Common myeloid progenitor, CD34-positive (primary cell): ENCODE measurements around the gene PCDHB13.
"Not testable (repeated sequence)": the region's sequence is repeated elsewhere in the genome, so short reads cannot be mapped to it uniquely, and the experiment has no call there.

Experiments
- CTCF ChIA-PET: fragments of 350-600 bp; sonication (Branson Sonifier 250); formaldehyde crosslinking; loops from one replicate; lab custom pipeline; 2021; ENCODE audit warnings: antibody characterized with exemption; lab: Charles Lee
- POLR2A ChIA-PET: fragments of 350-600 bp; sonication (Branson Sonifier 250); formaldehyde crosslinking; loops from one replicate; lab custom pipeline; 2021; ENCODE audit warnings: antibody characterized with exemption; lab: Charles Lee
- DNase-seq, 3 donors: peaks; one replicate each; pipeline versions ENCODE4 v3.0.0 to v3.0.0-alpha.2; 2013
- H3K27ac ChIP-seq, 2 experiments: 1 replicate in 1 of 2; 2 replicates in 1 of 2; pipeline ENCODE4 v1.7.0; 2013; ENCODE audit warnings: inconsistent platforms in 2 of 2, low read length in 2 of 2, mild to moderate bottlenecking in 2 of 2, low read depth in 1 of 2, moderate library complexity in 1 of 2; ENCODE audit not compliant: severe bottlenecking in 2 of 2, insufficient read depth in 1 of 2, poor library complexity in 1 of 2
- H3K27me3 ChIP-seq, 5 experiments: replicated peaks in 2 of 5; 1 replicate in 3 of 5; 2 replicates in 2 of 5; pipeline versions ENCODE4 v1.6.1 to v1.7.0; 2013; ENCODE audit warnings: low read length in 4 of 5, mild to moderate bottlenecking in 2 of 5, moderate library complexity in 2 of 5, inconsistent platforms in 1 of 5; ENCODE audit not compliant: insufficient read depth in 5 of 5, control insufficient read depth in 4 of 5
- H3K36me3 ChIP-seq, 4 experiments: 1 replicate in 2 of 4; 2 replicates in 2 of 4; pipeline versions ENCODE4 v1.6.1 to v1.7.0; 2013; ENCODE audit warnings: low read length in 3 of 4, control low read depth in 1 of 4, mild to moderate bottlenecking in 1 of 4; ENCODE audit not compliant: control insufficient read depth in 4 of 4, insufficient read depth in 4 of 4
- H3K4me1 ChIP-seq, 4 experiments: 1 replicate in 3 of 4; 2 replicates in 1 of 4; pipeline versions ENCODE4 v1.6.1 to v1.7.1; 2013; ENCODE audit warnings: low read length in 3 of 4, mild to moderate bottlenecking in 3 of 4, control low read depth in 1 of 4, inconsistent platforms in 1 of 4, moderate library complexity in 1 of 4; ENCODE audit not compliant: control insufficient read depth in 4 of 4, insufficient read depth in 4 of 4; ENCODE audit errors: control extremely low read depth in 1 of 4
- H3K4me3 ChIP-seq, 7 experiments: 1 replicate in 4 of 7; 2 replicates in 3 of 7; pipeline versions ENCODE4 v1.5.1 to v1.7.0; 2013; ENCODE audit warnings: mild to moderate bottlenecking in 7 of 7, low read length in 6 of 7, moderate library complexity in 6 of 7, inconsistent platforms in 2 of 7, low read depth in 2 of 7, control low read depth in 1 of 7; ENCODE audit not compliant: insufficient read depth in 4 of 7, control insufficient read depth in 1 of 7; ENCODE audit errors: extremely low read depth in 1 of 7
- H3K9me3 ChIP-seq, 5 experiments: 1 replicate in 4 of 5; 2 replicates in 1 of 5; pipeline versions ENCODE4 v1.6.1 to v1.7.1; 2013; ENCODE audit warnings: low read length in 4 of 5, mild to moderate bottlenecking in 2 of 5, inconsistent platforms in 1 of 5, low read depth in 1 of 5, moderate library complexity in 1 of 5; ENCODE audit not compliant: control insufficient read depth in 4 of 5, insufficient read depth in 2 of 5; ENCODE audit errors: control extremely low read depth in 1 of 5
- WGBS: methylation state at CpG from one replicate; pipeline ENCODE4 v1.1.5; 2013; ENCODE audit not compliant: insufficient coverage; 5-methylcytosine and 5-hydroxymethylcytosine counted together

PCDHB13 gene

DNA sequence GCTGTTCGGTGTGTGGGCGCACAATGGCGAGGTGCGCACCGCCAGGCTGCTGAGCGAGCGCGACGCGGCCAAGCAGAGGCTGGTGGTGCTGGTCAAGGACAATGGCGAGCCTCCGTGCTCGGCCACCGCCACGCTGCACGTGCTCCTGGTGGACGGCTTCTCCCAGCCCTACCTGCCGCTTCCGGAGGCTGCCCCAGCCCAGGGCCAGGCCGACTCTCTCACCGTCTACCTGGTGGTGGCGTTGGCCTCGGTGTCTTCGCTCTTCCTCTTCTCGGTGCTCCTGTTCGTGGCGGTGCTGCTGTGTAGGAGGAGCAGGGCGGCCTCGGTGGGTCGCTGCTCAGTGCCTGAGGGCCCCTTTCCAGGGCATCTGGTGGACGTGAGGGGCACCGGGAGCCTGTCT lies 33.8 kb upstream of the PCDHB13 start:
- H3K36me3 ChIP-seq, CTCF ChIA-PET, H3K27ac ChIP-seq, DNase-seq, H3K4me3 ChIP-seq, POLR2A ChIA-PET, H3K4me1 ChIP-seq: not testable (repeated sequence)
- WGBS, result 27% methylated on average over 22 of the region's 32 CpGs
- Histone ChIP-seq H3K27me3 (peaks cover 5 to 51% (median 24%) of the 10 kb centered on the region in 5 experiments), H3K9me3 (peaks cover 7 to 44% (median 29%) of the 10 kb centered on the region in 5 experiments)

DNA sequence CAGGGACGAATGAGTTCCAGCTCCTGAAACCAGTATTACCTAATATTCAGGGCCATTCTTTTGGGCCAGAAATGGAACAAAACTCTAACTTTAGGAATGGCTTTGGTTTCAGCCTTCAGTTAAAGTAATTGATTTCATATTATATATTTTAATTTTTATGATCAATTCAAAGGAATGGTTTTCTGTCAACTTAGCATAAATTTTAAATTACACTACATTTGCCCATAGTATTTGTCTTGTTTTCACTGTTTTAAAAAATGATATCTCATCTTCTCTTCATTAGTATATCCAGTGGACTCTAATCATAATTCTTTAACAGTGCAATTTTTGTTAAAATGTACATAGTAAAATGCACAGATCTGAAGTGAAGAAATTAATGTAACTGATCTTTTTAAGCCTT lies 33.4 kb upstream of the PCDHB13 start:
- no peak for DNase-seq
- H3K4me3 ChIP-seq, result no peak overlapping the region
- H3K9me3 ChIP-seq, result peaks cover 7 to 40% (median 26%) of the 10 kb centered on the region in 5 experiments
- WGBS, result no CpG with 5 or more reads among the region's 1 CpG
- ChIA-PET POLR2A (no interaction called here), CTCF (no interaction called here)
- no peaks in the 10 kb centered on the region for H3K4me1 ChIP-seq
- H3K27me3 ChIP-seq, result peaks cover 4 to 49% (median 21%) of the 10 kb centered on the region in 5 experiments
- no peak overlapping the region for H3K27ac ChIP-seq
- H3K36me3 ChIP-seq, result no peaks in the 10 kb centered on the region

DNA sequence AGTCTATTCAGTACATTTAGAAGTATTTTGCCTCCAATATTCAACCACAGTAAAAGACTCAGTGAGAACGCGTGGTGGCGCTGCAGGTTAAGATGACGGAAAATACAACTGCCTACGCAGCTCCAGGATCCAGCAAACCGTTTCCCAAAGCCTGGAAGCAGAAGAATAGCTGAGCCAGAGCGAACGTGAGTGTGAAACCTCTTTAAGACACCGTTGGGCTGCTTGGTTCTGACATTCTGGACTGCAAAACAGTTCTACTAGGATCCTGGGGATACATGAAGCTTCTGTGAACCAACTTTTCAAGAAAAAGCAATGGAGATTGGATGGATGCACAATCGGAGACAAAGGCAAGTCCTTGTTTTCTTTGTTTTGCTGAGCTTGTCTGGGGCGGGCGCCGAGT lies 31.5 kb upstream of the PCDHB13 start, which contains the start of gene PCDHB16:
Gene PCDHB16, plus strand, starts transcription at position 140 of the 400 bp plus-strand sequence. Its CDS starts 173 bp downstream, at position 313.
- DNase-seq, result no peak
- ChIA-PET POLR2A (no interaction called here), CTCF (no interaction called here)
- no peak within 1 kb of the TSS for H3K27ac ChIP-seq
- H3K9me3 ChIP-seq, result peaks cover 4 to 37% (median 30%) of the 10 kb centered on the region in 5 experiments
- WGBS, result 15% methylated on average over 11 of the region's 13 CpGs
- peaks cover 2 to 51% (median 19%) of the 10 kb centered on the region in 5 experiments for H3K27me3 ChIP-seq
- H3K4me3 ChIP-seq, result no peak within 1 kb of the TSS
- H3K36me3 ChIP-seq, result no peaks in the 10 kb centered on the region
- H3K4me1 ChIP-seq, result no peaks in the 10 kb centered on the region

DNA sequence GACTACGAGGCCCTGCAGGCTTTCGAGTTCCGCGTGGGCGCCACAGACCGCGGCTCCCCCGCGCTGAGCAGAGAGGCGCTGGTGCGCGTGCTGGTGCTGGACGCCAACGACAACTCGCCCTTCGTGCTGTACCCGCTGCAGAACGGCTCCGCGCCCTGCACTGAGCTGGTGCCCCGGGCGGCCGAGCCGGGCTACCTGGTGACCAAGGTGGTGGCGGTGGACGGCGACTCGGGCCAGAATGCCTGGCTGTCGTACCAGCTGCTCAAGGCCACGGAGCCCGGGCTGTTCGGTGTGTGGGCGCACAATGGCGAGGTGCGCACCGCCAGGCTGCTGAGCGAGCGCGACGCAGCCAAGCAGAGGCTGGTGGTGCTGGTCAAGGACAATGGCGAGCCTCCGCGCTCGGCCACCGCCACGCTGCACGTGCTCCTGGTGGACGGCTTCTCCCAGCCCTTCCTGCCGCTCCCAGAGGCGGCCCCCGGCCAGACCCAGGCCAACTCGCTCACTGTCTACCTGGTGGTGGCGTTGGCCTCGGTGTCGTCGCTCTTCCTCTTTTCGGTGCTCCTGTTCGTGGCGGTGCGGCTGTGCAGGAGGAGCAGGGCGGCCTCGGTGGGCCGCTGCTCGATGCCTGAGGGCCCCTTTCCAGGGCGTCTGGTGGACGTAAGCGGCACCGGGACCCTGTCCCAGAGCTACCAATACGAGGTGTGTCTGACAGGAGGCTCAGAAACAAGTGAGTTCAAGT lies 29.4 kb upstream of the PCDHB13 start:
- H3K27ac ChIP-seq, H3K4me3 ChIP-seq, CTCF ChIA-PET, H3K36me3 ChIP-seq, POLR2A ChIA-PET, DNase-seq, H3K4me1 ChIP-seq: not testable (repeated sequence)
- Histone ChIP-seq H3K27me3 (peaks cover 2 to 54% (median 17%) of the 10 kb centered on the region in 5 experiments), H3K9me3 (peaks cover 4 to 33% (median 26%) of the 10 kb centered on the region in 5 experiments)
- 30% methylated on average over 8 of the region's 69 CpGs for WGBS

DNA sequence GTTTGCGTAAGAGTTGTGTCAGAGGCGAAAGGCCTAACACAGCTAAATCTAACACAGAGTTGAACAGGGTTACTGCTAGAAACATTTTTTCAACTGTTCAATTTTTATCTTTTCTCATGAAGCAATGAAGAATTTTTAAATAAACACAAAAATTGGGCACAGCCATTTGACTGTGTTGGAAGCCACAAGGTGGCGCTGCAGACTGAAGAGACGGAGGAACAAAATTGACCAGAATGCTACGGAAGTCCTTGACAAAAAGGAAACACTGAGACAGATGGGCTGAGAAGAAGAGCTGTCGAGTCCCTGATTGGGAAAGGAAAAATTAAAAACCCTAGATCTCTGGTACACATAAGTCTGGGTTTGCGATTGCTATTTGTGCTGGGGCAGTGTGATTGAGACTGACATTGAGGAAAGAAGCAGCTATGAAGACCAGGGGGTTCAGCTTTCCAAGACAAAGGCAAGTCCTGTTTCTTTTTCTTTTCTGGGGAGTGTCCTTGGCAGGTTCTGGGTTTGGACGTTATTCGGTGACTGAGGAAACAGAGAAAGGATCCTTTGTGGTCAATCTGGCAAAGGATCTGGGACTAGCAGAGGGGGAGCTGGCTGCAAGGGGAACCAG lies 26.7 kb upstream of the PCDHB13 start, which contains the start of gene PCDHB9:
Gene PCDHB9, plus strand, starts transcription at position 265 of the 616 bp plus-strand sequence. Its CDS starts 158 bp downstream, at position 423.
- ChIA-PET CTCF (no interaction called here), POLR2A (interaction anchor here (0.6 kb wide), 1 partner anchor 127 kb away, joined by 6 read pairs; no protein-coding TSS in a partner anchor)
- Histone ChIP-seq H3K4me1 (no peaks in the 10 kb centered on the region), H3K36me3 (no peaks in the 10 kb centered on the region), H3K27me3 (peaks cover 5 to 52% (median 15%) of the 10 kb centered on the region in 5 experiments), H3K4me3 (no peak within 1 kb of the TSS), H3K9me3 (peaks cover 0 to 30% (median 21%) of the 10 kb centered on the region in 5 experiments), H3K27ac (no peak within 1 kb of the TSS)
- 25% methylated on average over 6 of the region's 9 CpGs for WGBS
- DNase-seq, result peak in 2 of 3 donors; percentile 19 to 20

DNA sequence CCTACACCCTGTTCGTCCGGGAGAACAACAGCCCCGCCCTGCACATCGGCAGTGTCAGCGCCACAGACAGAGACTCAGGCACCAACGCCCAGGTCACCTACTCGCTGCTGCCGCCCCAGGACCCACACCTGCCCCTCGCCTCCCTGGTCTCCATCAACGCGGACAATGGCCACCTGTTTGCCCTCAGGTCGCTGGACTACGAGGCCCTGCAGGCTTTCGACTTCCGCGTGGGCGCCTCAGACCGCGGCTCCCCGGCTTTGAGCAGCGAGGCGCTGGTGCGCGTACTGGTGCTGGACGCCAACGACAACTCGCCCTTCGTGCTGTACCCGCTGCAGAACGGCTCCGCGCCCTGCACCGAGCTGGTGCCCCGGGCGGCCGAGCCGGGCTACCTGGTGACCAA lies 25.0 kb upstream of the PCDHB13 start:
- H3K4me1 ChIP-seq, DNase-seq, H3K27ac ChIP-seq, POLR2A ChIA-PET, H3K4me3 ChIP-seq, H3K36me3 ChIP-seq, CTCF ChIA-PET: not testable (repeated sequence)
- peaks cover 0 to 20% (median 14%) of the 10 kb centered on the region in 5 experiments for H3K9me3 ChIP-seq
- WGBS, result 23% methylated on average over 5 of the region's 37 CpGs
- peaks cover 5 to 49% (median 10%) of the 10 kb centered on the region in 5 experiments for H3K27me3 ChIP-seq

DNA sequence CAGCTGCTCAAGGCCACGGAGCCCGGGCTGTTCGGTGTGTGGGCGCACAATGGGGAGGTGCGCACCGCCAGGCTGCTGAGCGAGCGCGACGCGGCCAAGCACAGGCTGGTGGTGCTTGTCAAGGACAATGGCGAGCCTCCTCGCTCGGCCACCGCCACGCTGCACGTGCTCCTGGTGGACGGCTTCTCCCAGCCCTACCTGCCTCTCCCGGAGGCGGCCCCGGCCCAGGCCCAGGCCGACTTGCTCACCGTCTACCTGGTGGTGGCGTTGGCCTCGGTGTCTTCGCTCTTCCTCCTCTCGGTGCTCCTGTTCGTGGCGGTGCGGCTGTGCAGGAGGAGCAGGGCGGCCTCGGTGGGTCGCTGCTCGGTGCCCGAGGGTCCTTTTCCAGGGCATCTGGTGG lies 24.6 kb upstream of the PCDHB13 start:
- WGBS, result 17% methylated on average over 14 of the region's 35 CpGs
- POLR2A ChIA-PET, CTCF ChIA-PET, H3K4me3 ChIP-seq, DNase-seq, H3K36me3 ChIP-seq, H3K4me1 ChIP-seq, H3K27ac ChIP-seq: not testable (repeated sequence)
- Histone ChIP-seq H3K27me3 (peaks cover 5 to 48% (median 10%) of the 10 kb centered on the region in 5 experiments), H3K9me3 (peaks cover 0 to 19% (median 14%) of the 10 kb centered on the region in 5 experiments)
